Astrocyte (in vitro differentiated cells and primary cell): ENCODE results near the gene IL1RL2.

Experiments
- EZH2 ChIP-seq: IDR thresholded peaks from 2 replicates; pipeline ENCODE4 v1.6.1; 2012; ENCODE audit warnings: mild to moderate bottlenecking, low read length, inconsistent platforms; ENCODE audit not compliant: insufficient read depth
- TF ChIP-seq, protein P1 (sequence below): IDR thresholded peaks from 2 replicates; pipeline ENCODE4 v1.5.1; 2011; ENCODE audit warnings: low read depth, mild to moderate bottlenecking, inconsistent platforms, low read length, moderate library complexity; ENCODE audit not compliant: insufficient read depth

DNA sequence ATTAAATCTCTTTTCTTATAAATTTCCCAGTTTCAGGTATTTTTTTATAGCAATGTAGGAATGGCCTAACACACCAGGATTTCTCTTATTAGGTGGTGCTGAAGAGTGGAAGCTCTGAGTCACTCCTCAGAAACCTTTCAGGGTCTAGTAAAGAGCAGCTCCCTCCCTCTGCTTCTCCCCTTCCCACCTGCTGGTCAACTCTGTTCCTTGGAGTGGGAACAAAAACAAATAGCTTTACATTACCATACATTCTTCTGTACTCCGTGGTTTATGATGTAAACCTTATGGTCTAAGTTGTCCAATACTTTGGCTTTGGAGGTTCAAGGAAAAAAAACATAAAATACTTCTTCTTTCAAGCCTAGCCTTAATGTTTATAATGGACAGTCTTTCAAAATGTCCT lies 47.0 kb upstream of the IL1RL2 start:
- TF ChIP-seq, protein P1, sequence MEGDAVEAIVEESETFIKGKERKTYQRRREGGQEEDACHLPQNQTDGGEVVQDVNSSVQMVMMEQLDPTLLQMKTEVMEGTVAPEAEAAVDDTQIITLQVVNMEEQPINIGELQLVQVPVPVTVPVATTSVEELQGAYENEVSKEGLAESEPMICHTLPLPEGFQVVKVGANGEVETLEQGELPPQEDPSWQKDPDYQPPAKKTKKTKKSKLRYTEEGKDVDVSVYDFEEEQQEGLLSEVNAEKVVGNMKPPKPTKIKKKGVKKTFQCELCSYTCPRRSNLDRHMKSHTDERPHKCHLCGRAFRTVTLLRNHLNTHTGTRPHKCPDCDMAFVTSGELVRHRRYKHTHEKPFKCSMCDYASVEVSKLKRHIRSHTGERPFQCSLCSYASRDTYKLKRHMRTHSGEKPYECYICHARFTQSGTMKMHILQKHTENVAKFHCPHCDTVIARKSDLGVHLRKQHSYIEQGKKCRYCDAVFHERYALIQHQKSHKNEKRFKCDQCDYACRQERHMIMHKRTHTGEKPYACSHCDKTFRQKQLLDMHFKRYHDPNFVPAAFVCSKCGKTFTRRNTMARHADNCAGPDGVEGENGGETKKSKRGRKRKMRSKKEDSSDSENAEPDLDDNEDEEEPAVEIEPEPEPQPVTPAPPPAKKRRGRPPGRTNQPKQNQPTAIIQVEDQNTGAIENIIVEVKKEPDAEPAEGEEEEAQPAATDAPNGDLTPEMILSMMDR: no peak
- TF ChIP-seq EZH2: no peak
